Measurements from ENCODE around the gene SH3BP4.
A peak's percentile ranks its signal among the peaks of the same experiment; 100 is the strongest.

The SH3BP4 gene

GRCh38 chr2:234950730-234951663, 820 bp upstream of the SH3BP4 start:
- TF ChIP-seq CTCF (IDR thresholded peaks at IDR 0.05), result no peak
- no peak for DNase-seq (ENCODE audit: low spot score)
- Histone ChIP-seq H3K4me3 (peak overlapping the region; percentile 92), H3K27ac (peak overlapping the region; percentile 78 to 85)

GRCh38 chr2:234952270-234953115, 676 bp downstream of the SH3BP4 start:
- DNase-seq (ENCODE audit: low spot score), result no peak
- TF ChIP-seq CTCF (IDR thresholded peaks at IDR 0.05), result no peak
- Histone ChIP-seq H3K4me3 (peak overlapping the region; percentile 92), H3K27ac (peak overlapping the region; percentile 65 to 85)

DNA sequence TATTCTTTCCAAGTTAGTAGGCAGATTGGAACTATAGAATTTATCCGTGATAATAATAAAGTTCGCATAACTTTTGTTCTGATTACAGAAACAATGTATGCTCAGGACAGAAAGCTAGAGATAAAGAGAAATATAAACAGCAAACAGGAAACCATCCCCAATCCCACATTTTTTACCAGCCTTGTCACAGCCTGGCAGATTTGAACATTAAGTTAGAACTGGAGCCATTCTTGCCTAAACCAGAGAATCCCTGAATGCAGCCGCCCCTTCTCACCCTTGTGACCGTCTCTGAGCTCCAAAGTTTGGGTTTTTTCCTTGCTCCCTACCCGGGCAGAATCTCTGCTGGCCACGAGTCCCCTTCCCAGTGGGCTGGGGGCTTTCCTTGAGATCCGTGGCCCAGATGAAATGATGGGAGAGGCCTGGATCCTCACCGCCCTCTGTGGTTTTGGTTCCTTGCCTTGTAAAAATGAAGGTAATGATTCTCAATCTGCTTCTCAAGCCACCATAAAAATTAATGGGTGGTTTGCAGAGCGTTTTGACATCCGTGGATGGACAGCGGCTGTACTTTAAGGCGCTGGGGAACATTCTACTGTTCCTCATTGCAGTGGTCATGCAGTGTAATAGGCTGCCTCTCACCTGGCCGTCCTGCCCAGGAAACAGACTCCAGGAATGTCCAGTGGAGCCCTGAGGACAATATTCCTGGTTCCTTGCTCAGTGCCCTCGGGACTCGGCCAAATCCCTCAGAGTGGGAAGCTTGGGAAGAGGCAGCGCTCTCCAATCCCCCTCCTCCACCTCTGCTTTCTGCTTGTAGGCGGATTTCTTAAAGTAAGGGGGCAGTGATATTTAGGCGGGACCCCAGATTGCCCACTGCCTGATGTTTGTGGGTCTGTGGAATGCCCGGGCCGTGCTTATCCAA, 1.6 kb downstream of the SH3BP4 start:
- TF ChIP-seq CTCF (IDR thresholded peaks at IDR 0.05), result no peak
- H3K27ac ChIP-seq, result peak overlapping the region; percentile 65 to 85
- no peak for DNase-seq (ENCODE audit: low spot score)

DNA sequence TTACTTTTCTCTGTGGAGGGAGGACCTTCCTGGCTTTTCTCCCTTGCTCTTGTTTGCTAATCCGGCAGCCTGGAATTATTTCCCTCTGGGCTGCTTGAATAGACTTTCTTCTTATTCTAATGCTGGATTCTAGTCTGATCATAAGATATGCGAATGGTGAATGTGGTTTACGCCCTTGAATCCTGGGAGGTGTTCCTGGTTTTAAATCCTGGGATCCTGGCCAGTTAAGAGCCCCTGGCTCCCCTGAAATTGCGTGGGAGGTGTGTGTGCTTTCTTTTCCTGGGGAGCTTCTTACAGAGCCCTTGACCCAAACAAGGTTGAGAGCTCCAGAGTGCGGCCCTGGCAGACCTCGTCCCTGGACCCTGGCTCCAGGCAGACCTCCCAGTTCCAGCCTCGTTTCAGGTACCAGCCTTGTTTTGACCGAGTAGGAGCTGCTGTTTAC, 2.8 kb downstream of the SH3BP4 start:
- TF ChIP-seq CTCF (IDR thresholded peaks at IDR 0.05), result no peak
- Histone ChIP-seq H3K27ac (no peak overlapping the region), H3K4me3 (no peak overlapping the region)
- DNase-seq (ENCODE audit: low spot score), result no peak

More for the DNA sequence above, 1.6 kb downstream of the SH3BP4 start:
- peak overlapping the region; percentile 92 for H3K4me3 ChIP-seq

DNA sequence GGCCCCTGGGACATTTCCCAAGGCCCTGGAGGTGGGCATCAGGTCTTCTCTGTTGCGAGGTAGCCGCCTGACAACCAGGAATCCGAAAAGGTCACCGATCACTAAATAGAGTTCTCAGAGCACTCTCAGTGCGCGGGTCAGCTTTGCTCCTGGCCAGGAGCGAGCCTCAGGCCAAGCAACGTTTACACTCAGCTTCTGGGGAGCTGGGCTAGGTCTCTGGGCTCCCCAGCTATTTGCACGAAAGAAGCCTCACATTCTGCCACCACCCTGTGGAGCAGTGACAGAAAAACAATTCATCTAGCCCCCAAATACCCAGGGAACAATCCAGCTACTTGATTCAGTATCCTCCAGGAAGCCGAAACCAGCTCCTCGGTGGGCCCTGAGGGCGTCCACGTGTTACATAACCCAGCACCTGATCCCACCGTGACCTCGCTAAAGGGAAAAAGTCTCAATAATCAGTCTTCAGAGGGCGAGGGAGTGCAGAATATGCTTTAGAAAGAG, 3.3 kb downstream of the SH3BP4 start:
- TF ChIP-seq CTCF (IDR thresholded peaks at IDR 0.05), result no peak
- Histone ChIP-seq H3K4me3 (no peak overlapping the region), H3K27ac (no peak overlapping the region)
- DNase-seq (ENCODE audit: low spot score), result peak; percentile 2

DNA sequence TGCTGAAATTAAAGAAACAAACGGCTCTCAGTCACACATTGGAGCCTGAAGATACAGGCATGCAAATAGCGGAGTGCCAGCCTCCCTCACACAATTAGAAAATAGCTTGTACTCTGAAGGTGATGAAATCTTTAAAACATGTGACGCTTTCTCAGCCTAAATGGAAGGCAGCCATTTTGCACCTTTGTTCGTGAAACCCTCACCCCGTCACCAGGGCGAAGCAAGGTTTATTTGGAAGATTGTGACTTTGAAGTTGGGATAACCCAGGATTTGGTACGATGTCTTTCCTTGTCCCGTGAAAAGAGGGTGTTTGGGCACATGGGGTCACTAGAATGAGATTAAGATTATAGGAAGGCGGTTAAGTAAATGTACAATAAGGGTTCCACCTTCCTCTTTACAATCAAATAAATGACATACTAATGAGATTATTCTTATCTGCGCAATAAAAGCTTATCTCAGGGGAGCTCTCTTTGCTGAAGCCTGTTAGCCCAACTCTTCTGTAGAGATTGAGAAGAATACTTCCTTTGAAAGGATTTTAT, 4.2 kb downstream of the SH3BP4 start:
- peak; percentile 36 for DNase-seq (ENCODE audit: low spot score)
- Histone ChIP-seq H3K27ac (no peak overlapping the region), H3K4me3 (no peak overlapping the region)
- no peak for TF ChIP-seq CTCF (IDR thresholded peaks at IDR 0.05)

Data from coronary artery (tissue), 2 donors.